SK-N-SH treated with all-trans-retinoic acid at 6 μM for 48 hours (cell line): Measurements from ENCODE around the gene IDH1.

Source experiments
- ATAC-seq: fragments of 200-7000 bp; cut with Tn5 transposase; 3 replicates; pipeline ENCODE4 v1.9.1; 2020; ENCODE audit warnings: mild to moderate bottlenecking, moderate library complexity
- ARNTL ChIP-seq: fragments of 450-650 bp; formaldehyde crosslinking; IDR thresholded peaks from 2 replicates; pipeline ENCODE4 v1.5.0; 2020; ENCODE audit warnings: low read depth, mild to moderate bottlenecking, moderate library complexity, borderline replicate concordance
- BACH2 ChIP-seq: fragments of 250-450 bp; sonication (Bioruptor Pico); IDR thresholded peaks from 2 replicates; pipeline ENCODE4 v1.9.0; 2021; ENCODE audit warnings: mild to moderate bottlenecking, borderline replicate concordance
- CSDC2 ChIP-seq: fragments of 250-450 bp; sonication (Bioruptor Pico); IDR thresholded peaks from 2 replicates; pipeline ENCODE4 v1.5.0; 2020; ENCODE audit warnings: mild to moderate bottlenecking, moderate library complexity
- CSRNP3 ChIP-seq: fragments of 250-450 bp; sonication (Bioruptor Pico); IDR thresholded peaks from 2 replicates; pipeline ENCODE4 v1.5.1; 2021; ENCODE audit warnings: mild to moderate bottlenecking, moderate library complexity
- ESRRG ChIP-seq: fragments of 250-450 bp; sonication (Bioruptor Pico); IDR thresholded peaks from 2 replicates; pipeline ENCODE4 v1.6.1; 2021; ENCODE audit warnings: mild to moderate bottlenecking
- GLIS3 ChIP-seq: fragments of 250-450 bp; sonication (Bioruptor Pico); IDR thresholded peaks from 2 replicates; pipeline ENCODE4 v1.5.0; 2020; ENCODE audit warnings: mild to moderate bottlenecking, moderate library complexity
- ISL1 ChIP-seq: fragments of 250-450 bp; sonication (Bioruptor Pico); IDR thresholded peaks from 2 replicates; pipeline ENCODE4 v2.1.2; 2022; ENCODE audit warnings: mild to moderate bottlenecking, moderate library complexity
- OSR1 ChIP-seq: fragments of 250-450 bp; sonication (Bioruptor Pico); IDR thresholded peaks from 2 replicates; pipeline ENCODE4 v1.8.0; 2022; ENCODE audit warnings: moderate library complexity, mild to moderate bottlenecking, inconsistent platforms
- POU6F1 ChIP-seq: fragments of 250-450 bp; sonication (Bioruptor Pico); IDR thresholded peaks from 2 replicates; pipeline ENCODE4 v1.8.0; 2021; ENCODE audit warnings: low read depth, mild to moderate bottlenecking, moderate library complexity, borderline replicate concordance
- PPARA ChIP-seq: fragments of 250-450 bp; sonication (Bioruptor Pico); IDR thresholded peaks from 2 replicates; pipeline ENCODE4 v1.5.0; 2020; ENCODE audit warnings: mild to moderate bottlenecking, borderline replicate concordance
- RARB ChIP-seq: fragments of 250-450 bp; sonication (Bioruptor Pico); IDR thresholded peaks from 2 replicates; pipeline ENCODE4 v1.8.0; 2021; ENCODE audit warnings: mild to moderate bottlenecking, moderate library complexity
- TCF4 ChIP-seq: fragments of 250-450 bp; sonication (Bioruptor Pico); IDR thresholded peaks from 2 replicates; pipeline ENCODE4 v1.8.0; 2021; ENCODE audit warnings: mild to moderate bottlenecking, moderate library complexity, borderline replicate concordance
- TOX ChIP-seq: fragments of 250-450 bp; sonication (Bioruptor Pico); IDR thresholded peaks from 2 replicates; pipeline ENCODE4 v1.8.0; 2021; ENCODE audit warnings: mild to moderate bottlenecking, moderate library complexity, borderline replicate concordance
- TSHZ2 ChIP-seq: fragments of 250-450 bp; sonication (Bioruptor Pico); IDR thresholded peaks from 2 replicates; pipeline ENCODE4 v1.5.0; 2020; ENCODE audit warnings: mild to moderate bottlenecking, moderate library complexity
- ZC3H10 ChIP-seq: fragments of 250-450 bp; sonication (Bioruptor Pico); IDR thresholded peaks from 2 replicates; pipeline ENCODE4 v1.5.1; 2021; ENCODE audit warnings: mild to moderate bottlenecking, moderate library complexity
- ZFP3 ChIP-seq: fragments of 250-450 bp; sonication (Bioruptor Pico); IDR thresholded peaks from 2 replicates; pipeline ENCODE4 v1.5.0; 2020; ENCODE audit warnings: mild to moderate bottlenecking, moderate library complexity
- ZFP30 ChIP-seq: fragments of 450-650 bp; formaldehyde crosslinking; IDR thresholded peaks from 2 replicates; pipeline ENCODE4 v1.5.0; 2022; ENCODE audit warnings: mild to moderate bottlenecking, moderate library complexity
- ZNF8 ChIP-seq: fragments of 450-650 bp; formaldehyde crosslinking; IDR thresholded peaks from 2 replicates; pipeline ENCODE4 v1.5.0; 2020; ENCODE audit warnings: mild to moderate bottlenecking, moderate library complexity
- TF ChIP-seq, protein P1 (sequence below): fragments of 250-450 bp; sonication (Bioruptor Pico); IDR thresholded peaks from 2 replicates; pipeline ENCODE4 v1.5.1; 2020; ENCODE audit warnings: low read depth, mild to moderate bottlenecking, moderate library complexity

Gene IDH1

GRCh38 chr2:208234786-208235185, 20.1 kb downstream of the IDH1 start:
- ATAC-seq, result no peak
- TF ChIP-seq, protein P1, sequence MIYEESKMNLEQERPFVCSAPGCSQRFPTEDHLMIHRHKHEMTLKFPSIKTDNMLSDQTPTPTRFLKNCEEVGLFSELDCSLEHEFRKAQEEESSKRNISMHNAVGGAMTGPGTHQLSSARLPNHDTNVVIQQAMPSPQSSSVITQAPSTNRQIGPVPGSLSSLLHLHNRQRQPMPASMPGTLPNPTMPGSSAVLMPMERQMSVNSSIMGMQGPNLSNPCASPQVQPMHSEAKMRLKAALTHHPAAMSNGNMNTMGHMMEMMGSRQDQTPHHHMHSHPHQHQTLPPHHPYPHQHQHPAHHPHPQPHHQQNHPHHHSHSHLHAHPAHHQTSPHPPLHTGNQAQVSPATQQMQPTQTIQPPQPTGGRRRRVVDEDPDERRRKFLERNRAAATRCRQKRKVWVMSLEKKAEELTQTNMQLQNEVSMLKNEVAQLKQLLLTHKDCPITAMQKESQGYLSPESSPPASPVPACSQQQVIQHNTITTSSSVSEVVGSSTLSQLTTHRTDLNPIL (CRISPR knock-in tag), result no peak
- TF ChIP-seq RARB, result no peak
- TF ChIP-seq GLIS3 (CRISPR knock-in tag), result no peak
- no peak for TF ChIP-seq TOX (CRISPR knock-in tag)
- TF ChIP-seq ZC3H10 (CRISPR knock-in tag), result no peak
- no peak for TF ChIP-seq ZFP3 (CRISPR knock-in tag)
- TF ChIP-seq ZNF8 (CRISPR knock-in tag), result no peak
- TF ChIP-seq ARNTL (CRISPR knock-in tag), result no peak
- TF ChIP-seq CSRNP3 (CRISPR knock-in tag), result no peak
- no peak for TF ChIP-seq ISL1 (CRISPR knock-in tag)
- no peak for TF ChIP-seq TSHZ2 (CRISPR knock-in tag)
- TF ChIP-seq OSR1 (CRISPR knock-in tag), result no peak
- no peak for TF ChIP-seq BACH2
- TF ChIP-seq PPARA (CRISPR knock-in tag), result no peak
- TF ChIP-seq ESRRG (CRISPR knock-in tag), result no peak
- TF ChIP-seq POU6F1 (CRISPR knock-in tag), result no peak
- no peak for TF ChIP-seq TCF4 (CRISPR knock-in tag)

- ATAC-seq, result no peak
- TF ChIP-seq ARNTL (CRISPR knock-in tag) (no peak), ZC3H10 (CRISPR knock-in tag) (no peak), PPARA (CRISPR knock-in tag) (no peak), TSHZ2 (CRISPR knock-in tag) (no peak), ZFP30 (CRISPR knock-in tag) (no peak), CSDC2 (CRISPR knock-in tag) (no peak)
- TF ChIP-seq, protein P1 (CRISPR knock-in tag), result no peak
Measured at GRCh38 chr2:208228476-208228875, 26.4 kb downstream of the IDH1 start.
